H1 (cell line): ENCODE measurements around the gene VSTM2L.

Experiments used
- EZH2 ChIP-seq: fragments of 200-600 bp; sonication (generic); IDR thresholded peaks from 2 replicates; pipeline ENCODE4 v1.7.1; 2012; ENCODE audit warnings: low read depth, mild to moderate bottlenecking, moderate library complexity, low read length, inconsistent platforms; ENCODE audit not compliant: severe bottlenecking
- GABPA ChIP-seq: IDR thresholded peaks from 2 replicates; pipeline ENCODE4 v1.6.1; 2011; ENCODE audit warnings: mild to moderate bottlenecking, low read length, moderate library complexity, borderline replicate concordance; ENCODE audit not compliant: insufficient read depth
- TAF1 ChIP-seq: IDR thresholded peaks from 2 replicates; pipeline ENCODE4 v1.6.1; 2011; ENCODE audit warnings: mild to moderate bottlenecking, low read depth, low read length
- TF ChIP-seq, protein P1 (sequence below), 3 experiments: IDR thresholded peaks; 1 replicate in 2 of 3; 2 replicates in 1 of 3; pipeline versions ENCODE4 v1.5.1 to v1.6.1; 2011; ENCODE audit warnings: low read length in 3 of 3, mild to moderate bottlenecking in 3 of 3, inconsistent platforms in 2 of 3, low read depth in 1 of 3, moderate library complexity in 1 of 3; ENCODE audit not compliant: insufficient read depth in 1 of 3; ENCODE audit errors: control extremely low read depth in 1 of 3
- TF ChIP-seq, protein P2 (sequence below): IDR thresholded peaks from 2 replicates; pipeline ENCODE4 v1.6.1; 2011; ENCODE audit warnings: low read depth, mild to moderate bottlenecking, low read length; ENCODE audit not compliant: insufficient read depth

DNA sequence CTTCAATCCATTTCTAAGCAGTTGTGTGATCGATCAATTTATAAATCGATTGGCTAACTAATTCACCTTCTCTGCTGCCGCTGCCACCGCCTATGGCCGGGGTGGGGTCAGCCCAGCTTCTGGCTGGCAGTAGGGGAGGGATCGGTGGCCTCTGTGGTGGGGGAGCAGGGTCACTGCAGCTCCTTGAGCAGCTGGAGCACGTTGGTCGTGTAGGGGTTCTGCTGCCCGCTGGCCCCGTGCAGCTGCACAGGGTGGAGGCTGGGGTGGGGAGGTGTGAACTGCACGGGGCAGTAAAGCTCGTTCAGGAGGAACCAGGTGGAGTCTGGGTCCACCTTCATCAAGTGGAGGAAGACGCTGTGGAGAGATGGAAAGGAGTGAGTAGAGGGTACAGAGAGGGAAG, 80.4 kb downstream of the VSTM2L start:
- TF ChIP-seq EZH2 (no peak), TAF1 (no peak), GABPA (no peak)
- TF ChIP-seq, protein P1, sequence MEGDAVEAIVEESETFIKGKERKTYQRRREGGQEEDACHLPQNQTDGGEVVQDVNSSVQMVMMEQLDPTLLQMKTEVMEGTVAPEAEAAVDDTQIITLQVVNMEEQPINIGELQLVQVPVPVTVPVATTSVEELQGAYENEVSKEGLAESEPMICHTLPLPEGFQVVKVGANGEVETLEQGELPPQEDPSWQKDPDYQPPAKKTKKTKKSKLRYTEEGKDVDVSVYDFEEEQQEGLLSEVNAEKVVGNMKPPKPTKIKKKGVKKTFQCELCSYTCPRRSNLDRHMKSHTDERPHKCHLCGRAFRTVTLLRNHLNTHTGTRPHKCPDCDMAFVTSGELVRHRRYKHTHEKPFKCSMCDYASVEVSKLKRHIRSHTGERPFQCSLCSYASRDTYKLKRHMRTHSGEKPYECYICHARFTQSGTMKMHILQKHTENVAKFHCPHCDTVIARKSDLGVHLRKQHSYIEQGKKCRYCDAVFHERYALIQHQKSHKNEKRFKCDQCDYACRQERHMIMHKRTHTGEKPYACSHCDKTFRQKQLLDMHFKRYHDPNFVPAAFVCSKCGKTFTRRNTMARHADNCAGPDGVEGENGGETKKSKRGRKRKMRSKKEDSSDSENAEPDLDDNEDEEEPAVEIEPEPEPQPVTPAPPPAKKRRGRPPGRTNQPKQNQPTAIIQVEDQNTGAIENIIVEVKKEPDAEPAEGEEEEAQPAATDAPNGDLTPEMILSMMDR (IDR thresholded peaks at IDR 0.05; ENCODE audit: control extremely low read depth in 1 of 3, insufficient read depth in 1 of 3, low read depth in 1 of 3, low read length in 3 of 3), result no peak
- TF ChIP-seq, protein P2, sequence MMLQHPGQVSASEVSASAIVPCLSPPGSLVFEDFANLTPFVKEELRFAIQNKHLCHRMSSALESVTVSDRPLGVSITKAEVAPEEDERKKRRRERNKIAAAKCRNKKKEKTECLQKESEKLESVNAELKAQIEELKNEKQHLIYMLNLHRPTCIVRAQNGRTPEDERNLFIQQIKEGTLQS, result no peak
